Fibroblast of skin of back (primary cell): Measurements from ENCODE around the gene ATP5PO.
"Not testable (repeated sequence)": the region's sequence is repeated elsewhere in the genome, so short reads cannot be mapped to it uniquely, and the experiment has no call there.

Source experiments
- DNase-seq: peaks from one replicate; pipeline ENCODE4 v3.0.0-alpha.2; 2013

ATP5PO gene

GRCh38 chr21:33940164-33940880 lies 24.7 kb upstream of the ATP5PO start:
- DNase-seq = peak; percentile 95

DNA sequence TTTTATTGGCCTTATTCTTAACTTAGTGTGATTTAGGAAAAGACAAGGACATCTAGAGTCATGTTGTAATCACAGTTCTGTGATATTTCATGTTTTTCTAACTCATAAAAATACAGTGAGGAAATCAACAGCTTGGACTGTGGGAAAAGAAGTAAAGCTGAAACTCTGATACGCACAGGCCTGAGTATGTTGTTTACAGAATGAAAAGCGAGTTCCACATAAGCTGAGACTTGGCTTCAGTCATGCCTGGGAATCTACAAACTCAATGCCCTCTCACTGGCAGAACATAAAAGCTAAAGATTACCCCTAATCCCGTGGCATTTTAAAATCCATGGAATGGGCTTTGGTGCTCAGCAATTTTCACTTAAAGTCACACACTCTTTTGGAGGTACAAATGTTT lies 23.6 kb upstream of the ATP5PO start:
- DNase-seq = no peak

DNA sequence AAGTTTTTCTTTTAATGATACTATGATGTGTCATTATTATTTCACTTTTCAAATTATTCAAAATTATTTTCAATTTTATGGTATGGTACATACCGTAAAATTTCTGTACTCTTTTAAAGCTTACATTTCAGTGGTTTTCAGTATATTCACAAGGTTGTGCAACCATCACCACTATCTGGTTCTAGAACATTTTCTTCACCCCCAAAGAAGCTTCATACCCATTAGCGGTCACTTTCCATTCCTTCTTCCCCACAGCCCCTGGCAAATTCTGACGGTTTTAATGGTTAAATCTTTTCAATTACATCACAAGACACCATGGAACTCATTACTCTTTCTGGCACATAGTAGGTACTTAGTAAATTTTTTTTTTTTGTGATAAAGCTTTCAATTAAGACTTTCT lies 22.8 kb upstream of the ATP5PO start:
- no peak for DNase-seq

DNA sequence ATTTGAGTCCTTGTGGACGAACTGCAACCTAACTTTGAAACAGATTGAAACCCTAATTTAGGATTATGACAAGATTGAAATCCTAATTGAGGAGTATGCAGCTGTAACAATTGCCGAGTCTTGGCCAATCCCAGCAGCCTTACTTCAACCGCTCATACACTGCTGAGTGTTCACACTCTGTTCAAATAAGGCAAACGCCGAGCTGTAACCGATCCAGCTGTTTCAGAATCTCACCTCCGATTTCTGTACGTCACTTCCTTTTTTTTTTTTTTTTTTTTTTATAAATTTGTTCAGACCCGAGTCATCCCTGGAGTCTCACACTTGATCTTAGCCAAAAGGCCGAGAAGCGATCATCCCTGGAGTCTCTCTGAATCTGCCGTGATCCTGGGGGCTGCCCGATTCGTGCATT lies 22.3 kb upstream of the ATP5PO start:
- DNase-seq = no peak

DNA sequence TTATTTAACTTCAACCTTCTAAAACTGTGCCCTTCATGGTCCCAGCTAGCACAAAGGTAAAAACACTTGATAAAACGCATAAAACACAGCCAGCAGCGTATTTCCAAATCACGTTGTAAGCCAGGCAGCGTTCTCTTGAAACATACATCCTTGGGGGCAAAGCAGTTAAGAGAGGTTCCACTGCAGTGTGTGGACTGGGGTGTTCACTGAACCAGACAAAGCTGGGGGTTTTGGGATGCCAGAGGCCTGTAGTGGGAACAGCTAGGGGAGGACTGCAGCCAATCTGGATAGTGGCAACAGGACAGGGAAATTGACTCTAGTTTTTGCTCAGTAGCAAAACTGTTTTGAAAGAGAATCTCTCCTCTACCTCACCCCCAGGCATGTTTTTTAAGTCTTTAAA lies 21.5 kb upstream of the ATP5PO start:
- no peak for DNase-seq

GRCh38 chr21:33936301-33937038 lies 20.9 kb upstream of the ATP5PO start:
- peak; percentile 18 for DNase-seq

DNA sequence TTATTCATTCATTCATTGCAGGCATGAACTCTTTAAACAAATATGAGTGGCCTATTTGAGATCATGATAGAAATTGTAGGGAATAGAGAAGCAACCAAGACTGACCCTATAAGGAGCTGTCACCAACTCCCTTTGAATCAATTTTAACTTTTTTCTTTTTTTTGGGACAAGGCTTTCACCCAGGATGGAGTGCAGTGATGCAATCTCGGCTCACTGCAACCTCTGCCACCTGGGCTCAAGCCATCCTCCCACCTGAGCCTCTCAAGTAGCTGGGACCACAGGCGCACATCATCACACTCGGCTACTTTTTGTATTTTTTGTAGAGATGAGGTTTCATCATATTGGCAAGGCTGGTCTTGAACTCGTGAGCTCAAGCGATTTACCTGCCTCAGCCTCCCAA lies 17.1 kb upstream of the ATP5PO start:
- no peak for DNase-seq

GRCh38 chr21:33931799-33932390 lies 16.3 kb upstream of the ATP5PO start:
- DNase-seq = peak; percentile 21

DNA sequence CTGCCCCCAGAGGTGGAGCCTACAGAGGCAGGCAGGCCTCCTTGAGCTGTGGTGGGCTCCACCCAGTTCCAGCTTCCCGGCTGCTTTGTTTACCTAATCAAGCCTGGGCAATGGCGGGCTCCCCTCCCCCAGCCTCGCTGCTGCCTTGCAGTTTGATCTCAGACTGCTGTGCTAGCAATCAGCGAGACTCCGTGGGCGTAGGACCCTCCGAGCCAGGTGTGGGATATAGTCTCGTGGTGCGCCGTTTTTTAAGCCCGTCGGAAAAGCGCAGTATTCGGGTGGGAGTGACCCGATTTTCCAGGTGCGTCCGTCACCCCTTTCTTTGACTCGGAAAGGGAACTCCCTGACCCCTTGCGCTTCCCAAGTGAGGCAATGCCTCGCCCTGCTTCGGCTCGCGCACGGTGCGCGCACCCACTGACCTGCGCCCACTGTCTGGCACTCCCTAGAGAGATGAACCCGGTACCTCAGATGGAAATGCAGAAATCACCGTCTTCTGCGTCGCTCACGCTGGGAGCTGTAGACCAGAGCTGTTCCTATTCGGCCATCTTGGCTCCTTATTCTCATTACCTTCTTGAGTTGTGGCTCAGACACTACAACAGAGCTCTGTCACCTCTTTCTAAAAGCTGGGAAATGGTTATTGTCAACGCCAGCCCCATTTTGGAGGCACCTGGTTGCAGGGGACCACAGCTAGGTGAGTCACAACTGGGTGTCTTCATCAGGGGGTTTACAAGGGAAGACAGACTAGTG lies 15.6 kb upstream of the ATP5PO start:
- DNase-seq = not testable (repeated sequence)

- not testable (repeated sequence) for DNase-seq
Measured at GRCh38 chr21:33926248-33926647, 10.6 kb upstream of the ATP5PO start.

- no peak for DNase-seq
Measured at GRCh38 chr21:33924766-33925100, 9.1 kb upstream of the ATP5PO start.

DNA sequence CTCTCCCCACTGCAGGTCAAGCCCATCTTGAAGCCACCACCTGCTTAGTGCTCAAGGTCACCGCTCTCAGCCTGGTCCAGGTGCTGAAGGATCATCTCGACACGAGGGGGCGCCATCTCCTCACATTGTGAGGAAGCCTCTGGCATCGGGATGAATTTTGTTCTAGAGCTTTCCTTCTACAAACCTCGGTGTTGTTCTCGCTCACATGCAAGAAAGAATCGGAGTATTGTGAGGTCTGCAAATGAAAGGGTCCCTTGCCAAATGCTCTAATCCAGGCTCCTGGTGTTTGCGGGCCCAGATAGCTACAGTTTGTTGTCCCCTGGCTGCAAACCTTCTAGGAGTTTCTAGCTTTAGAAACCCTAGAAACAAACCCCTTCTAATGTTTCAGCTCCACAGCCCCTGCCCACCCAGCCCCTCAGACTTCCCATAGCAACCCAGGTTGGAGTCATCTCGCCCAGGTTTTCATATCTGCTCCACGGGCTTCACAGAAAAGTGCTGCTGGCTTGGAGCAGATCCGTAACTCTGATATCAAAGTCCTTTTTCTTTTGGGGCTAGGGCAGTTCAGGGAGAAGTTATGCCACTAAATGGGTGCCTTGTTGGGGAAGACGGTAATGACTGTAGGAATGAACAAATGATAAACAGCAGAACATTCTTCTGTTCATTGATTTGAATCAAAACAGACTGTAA lies 8.6 kb upstream of the ATP5PO start:
- peak; percentile 73 for DNase-seq

DNA sequence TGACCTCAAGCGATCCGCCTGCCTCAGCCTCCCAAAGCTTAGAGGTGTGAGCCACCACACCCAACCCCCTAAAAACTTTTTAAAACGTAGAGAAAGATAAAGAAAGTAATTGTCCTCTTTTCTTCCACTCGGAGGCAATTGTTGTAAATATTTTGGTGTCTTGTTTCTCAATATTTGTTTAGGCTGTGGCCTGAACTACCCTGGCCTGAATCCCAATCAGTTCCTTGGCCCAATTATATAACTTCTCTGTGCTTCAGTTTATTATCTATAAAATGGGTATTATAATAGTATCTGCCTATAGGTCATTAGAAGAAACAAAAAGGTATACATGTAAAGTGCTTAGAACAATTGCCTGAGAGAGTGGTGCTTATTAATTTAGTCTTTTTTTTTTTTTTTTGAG lies 1.8 kb upstream of the ATP5PO start:
- DNase-seq = no peak

DNA sequence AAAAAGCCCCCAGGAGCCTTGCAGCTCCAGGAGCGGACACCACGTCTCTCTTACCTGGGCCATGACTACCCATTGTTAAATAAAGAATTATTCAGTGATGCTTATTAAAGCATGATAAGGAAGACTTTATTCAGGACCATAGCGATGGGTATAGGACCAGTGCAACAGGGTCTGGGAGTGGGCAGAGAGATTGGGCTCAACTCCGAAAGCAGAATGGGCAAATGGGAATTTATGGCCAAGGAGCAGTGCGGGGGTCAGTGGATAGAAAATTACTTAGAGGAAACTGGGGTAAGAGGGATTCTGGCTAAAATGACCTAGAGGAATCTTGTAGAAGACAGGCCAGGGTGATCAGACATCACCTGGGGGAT lies 580 bp upstream of the ATP5PO start:
- DNase-seq = no peak

- no peak for DNase-seq
Measured at GRCh38 chr21:33914188-33914587, 1.4 kb downstream of the ATP5PO start.

GRCh38 chr21:33909756-33910155 lies 5.8 kb downstream of the ATP5PO start:
- no peak for DNase-seq

- no peak for DNase-seq
Measured at GRCh38 chr21:33908760-33909159, 6.8 kb downstream of the ATP5PO start.

DNA sequence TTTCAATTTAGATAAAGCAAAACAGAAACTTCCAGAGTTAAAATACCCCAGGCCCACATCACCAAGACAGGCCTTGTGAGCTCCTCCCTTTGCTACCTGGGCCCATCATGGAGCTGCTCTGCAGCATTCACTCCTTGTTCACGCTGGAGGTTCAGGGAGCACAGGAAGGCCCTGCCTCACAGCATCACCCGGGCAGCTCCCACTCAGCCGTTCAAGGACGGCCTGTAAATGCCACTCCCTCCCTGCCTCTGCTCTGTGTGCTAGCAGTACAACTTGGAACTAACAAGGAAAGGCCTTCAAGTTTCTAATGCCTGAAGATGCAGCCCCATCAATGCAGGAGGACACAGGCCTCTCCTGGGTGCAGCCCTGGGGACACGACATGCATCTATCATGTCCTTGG lies 11.6 kb downstream of the ATP5PO start:
- DNase-seq = no peak

GRCh38 chr21:33902349-33902748 lies 13.3 kb downstream of the ATP5PO start:
- no peak for DNase-seq

DNA sequence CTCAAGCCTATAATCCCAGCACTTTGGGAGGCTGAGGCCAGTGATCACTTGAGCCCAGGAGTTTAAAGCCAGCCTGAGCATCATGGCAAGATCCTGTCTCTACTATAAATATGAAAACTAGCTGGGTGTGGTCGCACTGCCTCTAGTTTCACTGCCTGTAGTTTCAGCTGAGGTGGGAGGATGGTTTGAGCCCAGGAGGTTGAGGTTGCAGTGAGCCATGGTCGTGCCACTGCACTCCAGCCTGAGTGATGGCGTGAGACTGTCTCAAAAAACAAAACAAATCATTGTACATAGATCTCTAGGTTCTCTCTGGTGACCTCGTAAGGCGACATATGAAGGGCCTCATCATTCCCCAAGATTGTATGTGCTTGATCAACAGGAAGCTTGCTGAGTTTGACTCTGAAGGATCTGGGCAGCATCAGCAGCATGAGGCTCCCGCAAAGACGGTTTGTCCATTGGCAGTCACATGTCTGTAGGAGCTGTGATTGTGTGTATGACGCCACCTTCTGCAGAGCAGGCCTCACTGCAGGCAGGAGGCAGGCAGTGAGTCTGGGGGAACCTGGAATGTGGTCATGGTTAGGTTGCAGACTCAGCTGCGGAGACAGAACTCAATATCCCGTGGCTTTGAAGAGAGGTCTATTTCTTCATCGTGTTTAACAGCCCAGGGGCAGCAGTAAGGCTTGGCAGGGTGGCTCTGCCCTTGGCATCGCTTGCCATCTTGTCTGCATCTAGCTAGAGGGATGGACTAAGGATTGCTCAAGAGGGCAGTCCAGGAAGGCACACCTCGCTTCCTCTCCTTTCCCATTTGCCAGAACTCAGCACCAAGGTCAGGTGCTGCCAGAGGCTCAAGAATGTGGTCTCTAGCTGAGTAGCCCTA lies 14.0 kb downstream of the ATP5PO start:
- DNase-seq = peak; percentile 70

- peak; percentile 22 for DNase-seq
Measured at GRCh38 chr21:33899199-33899598, 16.4 kb downstream of the ATP5PO start.

- DNase-seq = no peak
Measured at GRCh38 chr21:33898586-33898985, 17.0 kb downstream of the ATP5PO start.
